ENCODE results near the gene PSMB8. TPM values are rescaled to one million over a fixed set of nuclear protein-coding genes. Genes with fewer than 3 reads are reported as not detected.

Gene PSMB8
- total RNA-seq, 1 experiment from 2014 or later: 0.96 TPM

- no peaks in the 10 kb centered on the region for H3K9me3 ChIP-seq (ENCODE audit: control insufficient read depth in 1 of 2, insufficient read depth in 1 of 2, low read depth in 1 of 2, low read length in 2 of 2)
- no peaks in the 10 kb centered on the region for H4K20me1 ChIP-seq (ENCODE audit: insufficient read depth)
- H3K79me2 ChIP-seq (ENCODE audit: insufficient read depth, low read length): no peaks in the 10 kb centered on the region
- RAD21 ChIA-PET (ENCODE audit: low non-redundant PET in 1 of 2, low total read pairs in 2 of 2, uncharacterized antibody in 2 of 2, unreplicated experiment in 2 of 2): interaction anchor here in 1 of 2 experiments (0.6 kb wide), 1 partner anchor 93 kb away, joined by 3 read pairs; no protein-coding TSS in a partner anchor
- H3K4me2 ChIP-seq (ENCODE audit: low read length): peak overlapping the region; percentile 76
- no peaks in the 10 kb centered on the region for H3K36me3 ChIP-seq (ENCODE audit: control insufficient read depth in 1 of 2, insufficient read depth in 2 of 2, low read length in 2 of 2)
- H3K9me2 ChIP-seq (ENCODE audit: insufficient read depth): no peaks in the 10 kb centered on the region
- no peak overlapping the region for H3K9ac ChIP-seq (ENCODE audit: low read length)
- POLR2A ChIA-PET: no interaction called here
- peaks cover 34% of the 10 kb centered on the region for H3K27me3 ChIP-seq (ENCODE audit: insufficient read depth, low read length)
- DNase-seq (ENCODE audit: low read depth, low spot score) (peak; percentile 31), ATAC-seq (peak; percentile 93)
- H2AFZ ChIP-seq (ENCODE audit: low read depth, low read length, poor library complexity, severe bottlenecking): peak overlapping the region; percentile 91
- peak overlapping the region; percentile 24 to 45 for H3K4me3 ChIP-seq (replicated peaks in 1 of 2; ENCODE audit: low read depth in 1 of 2, low read length in 2 of 2)
- CTCF ChIA-PET: interaction anchor here (1.1 to 1.6 kb wide), 4 partner anchors 11 to 383 kb away, joined by 4 to 11 read pairs (median 5); no protein-coding TSS in a partner anchor
- BruUV-seq (replicated peaks): no TSS peak
- intact Hi-C loops (cut with micrococcal nuclease): loop anchor here (2.0 to 5.0 kb wide), 4 partner anchors 72 to 1025 kb away; no protein-coding TSS in a partner anchor
- TF ChIP-seq YY1 (IDR thresholded peaks at IDR 0.05; ENCODE audit: extremely low read depth, insufficient replicate concordance, low read depth, low read length) (no peak), CTCF (IDR thresholded peaks at IDR 0.05 in 2 of 3, conservative IDR thresholded peaks at IDR 0.05 in 1 of 3; ENCODE audit: borderline replicate concordance in 1 of 3, insufficient read depth in 1 of 3, low read depth in 2 of 3, low read length in 2 of 3) (peak; percentile 67 to 91 (median 72); a peak in 5 of 6 replicates), TCF7L2 (IDR thresholded peaks at IDR 0.05; ENCODE audit: borderline replicate concordance, extremely low read depth, insufficient read depth, insufficient read length) (no peak), ATF3 (IDR thresholded peaks at IDR 0.05) (no peak), RAD21 (IDR thresholded peaks at IDR 0.05; ENCODE audit: low read depth) (peak; percentile 86), CEBPB (IDR thresholded peaks at IDR 0.05; ENCODE audit: low read depth) (peak; percentile 86)
- peaks cover 0 to 5% of the 10 kb centered on the region in 2 experiments; a peak in 1 of 4 replicates for H3K4me1 ChIP-seq (ENCODE audit: control insufficient read depth in 1 of 2, insufficient read depth in 2 of 2, low read length in 2 of 2)
- no peak overlapping the region for H3K27ac ChIP-seq (ENCODE audit: low read depth, low read length)
Measured at GRCh38 chr6:32796848-32797776, 46.7 kb downstream of the PSMB8 start.

Data from HCT116 (cell line).